ENCODE data around the gene KCNC3. TPM values are rescaled to one million over a fixed set of nuclear protein-coding genes. Genes with fewer than 3 reads are reported as not detected.

Gene KCNC3
- total RNA-seq, 1 experiment from 2014 or later = 17.3 TPM

DNA sequence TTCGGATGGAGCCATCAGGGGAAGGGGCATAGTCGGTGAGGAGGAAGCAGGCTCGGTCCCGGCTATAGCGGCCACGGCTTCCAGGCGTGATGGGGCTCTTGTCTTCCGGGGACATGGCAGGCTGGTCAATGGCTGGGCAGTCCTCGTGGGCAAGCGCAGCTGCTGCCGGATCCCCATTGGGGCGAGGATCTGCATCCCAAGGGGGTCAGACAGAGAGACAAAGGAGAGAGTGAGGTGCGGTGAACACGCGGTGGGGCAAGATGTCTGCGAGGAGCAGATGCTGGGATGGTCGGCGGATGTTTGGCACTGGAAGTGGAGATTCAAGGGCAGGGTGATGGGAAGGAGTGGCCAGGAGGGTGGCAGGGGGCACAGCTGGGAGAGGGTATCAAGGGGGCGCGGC is 8.6 kb downstream of the KCNC3 start:
- Histone ChIP-seq H3K4me2 (ENCODE audit: insufficient read depth, insufficient read length, low read length) (no peak overlapping the region), H3K79me2 (ENCODE audit: insufficient read depth, low read length) (no peaks in the 10 kb centered on the region), H3K18ac (ENCODE audit: insufficient read length, low read depth, low read length) (no peak overlapping the region), H3T11ph (ENCODE audit: low read length) (no peak overlapping the region), H3K27ac (ENCODE audit: insufficient read length, low read depth, low read length) (no peak overlapping the region), H2AK5ac (ENCODE audit: insufficient read length, low read length) (no peak overlapping the region), H2BK5ac (ENCODE audit: insufficient read length, low read length) (no peak overlapping the region), H3K9me3 (ENCODE audit: control insufficient read depth, low read depth, low read length) (no peaks in the 10 kb centered on the region), H3K4ac (ENCODE audit: low read depth, low read length) (no peak overlapping the region), H3K23me2 (ENCODE audit: insufficient read length, low read depth, low read length, poor library complexity, severe bottlenecking) (no peaks in the 10 kb centered on the region), H3K56ac (ENCODE audit: insufficient read length, low read depth, low read length) (no peak overlapping the region), H4K5ac (ENCODE audit: insufficient read length, low read depth, low read length) (no peak overlapping the region), H3K27me3 (ENCODE audit: insufficient read depth, low read length) (no peaks in the 10 kb centered on the region), H4K91ac (ENCODE audit: insufficient read length, low read depth, low read length) (no peak overlapping the region), H3K14ac (ENCODE audit: insufficient read depth, low read length) (no peak overlapping the region), H2BK15ac (ENCODE audit: low read depth, low read length) (no peak overlapping the region), H2AFZ (ENCODE audit: low read length) (no peak overlapping the region), H3K4me1 (ENCODE audit: insufficient read depth, low read length) (no peaks in the 10 kb centered on the region), H2BK12ac (ENCODE audit: insufficient read length, low read depth, low read length) (no peak overlapping the region), H2BK120ac (ENCODE audit: low read depth, low read length, poor library complexity, severe bottlenecking) (no peak overlapping the region), H3K79me1 (ENCODE audit: insufficient read depth, low read depth, low read length, poor library complexity, severe bottlenecking) (no peaks in the 10 kb centered on the region), H4K20me1 (ENCODE audit: control insufficient read depth, insufficient read depth, insufficient read length) (no peaks in the 10 kb centered on the region), H3K23ac (ENCODE audit: insufficient read length, low read depth, low read length) (no peak overlapping the region), H3K9ac (ENCODE audit: extremely low read depth, insufficient read length, low read length) (no peak overlapping the region), H2BK20ac (ENCODE audit: low read depth, low read length, poor library complexity, severe bottlenecking) (no peak overlapping the region), H4K8ac (replicated peaks; ENCODE audit: insufficient read length, low read depth, low read length) (no peak overlapping the region)
- peak overlapping the region in 1 of 2 experiments; percentile 48; a peak in 1 of 5 replicates for H3K4me3 Mint-ChIP-seq
- TF ChIP-seq, protein P1, sequence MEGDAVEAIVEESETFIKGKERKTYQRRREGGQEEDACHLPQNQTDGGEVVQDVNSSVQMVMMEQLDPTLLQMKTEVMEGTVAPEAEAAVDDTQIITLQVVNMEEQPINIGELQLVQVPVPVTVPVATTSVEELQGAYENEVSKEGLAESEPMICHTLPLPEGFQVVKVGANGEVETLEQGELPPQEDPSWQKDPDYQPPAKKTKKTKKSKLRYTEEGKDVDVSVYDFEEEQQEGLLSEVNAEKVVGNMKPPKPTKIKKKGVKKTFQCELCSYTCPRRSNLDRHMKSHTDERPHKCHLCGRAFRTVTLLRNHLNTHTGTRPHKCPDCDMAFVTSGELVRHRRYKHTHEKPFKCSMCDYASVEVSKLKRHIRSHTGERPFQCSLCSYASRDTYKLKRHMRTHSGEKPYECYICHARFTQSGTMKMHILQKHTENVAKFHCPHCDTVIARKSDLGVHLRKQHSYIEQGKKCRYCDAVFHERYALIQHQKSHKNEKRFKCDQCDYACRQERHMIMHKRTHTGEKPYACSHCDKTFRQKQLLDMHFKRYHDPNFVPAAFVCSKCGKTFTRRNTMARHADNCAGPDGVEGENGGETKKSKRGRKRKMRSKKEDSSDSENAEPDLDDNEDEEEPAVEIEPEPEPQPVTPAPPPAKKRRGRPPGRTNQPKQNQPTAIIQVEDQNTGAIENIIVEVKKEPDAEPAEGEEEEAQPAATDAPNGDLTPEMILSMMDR (conservative IDR thresholded peaks at IDR 0.05) = no peak
- peaks cover 20% of the 10 kb centered on the region for H3K27me3 Mint-ChIP-seq (ENCODE audit: low read depth)
- peaks cover 18 to 41% of the 10 kb centered on the region in 2 experiments for H3K4me1 Mint-ChIP-seq
- H3K36me3 Mint-ChIP-seq (ENCODE audit: insufficient read depth in 1 of 3, low read depth in 3 of 3) = peaks cover 21 to 53% (median 37%) of the 10 kb centered on the region in 3 experiments
- WGBS (ENCODE audit: extremely low coverage, insufficient read length, low lambda C conversion rate) = no CpG with 5 or more reads among the region's 20 CpGs
- peaks cover 0 to 3% of the 10 kb centered on the region in 2 experiments; a peak in 1 of 5 replicates for H3K9me3 Mint-ChIP-seq
- no peak for DNase-seq
- H3K27ac Mint-ChIP-seq = no peak overlapping the region
